Stimulated activated naive B cell treated with anti-CD40 and anti-IgM and Interleukin-4, amounts not matched to agents 10 μg/mL and 1 μg/mL and 100 μg/mL, for 72 hours (primary cell): ENCODE results near the gene KDM2B.
A peak's percentile ranks its signal among the peaks of the same experiment; 100 is the strongest.

Experiments
- ATAC-seq, 2 donors: fragments of 150-1000 bp; cut with Tn5 transposase; replicated peaks; 2 replicates each; pipeline ENCODE4 v1.10.0; 2021; ENCODE audit warnings: moderate library complexity in 1 of 2
- DNase-seq: peaks from one replicate; pipeline ENCODE4 v3.0.0; 2021
- H3K27ac Mint-ChIP-seq: one replicate; pipeline ENCODE4 v1.8.0; 2022; ENCODE audit warnings: mild to moderate bottlenecking, mixed read lengths
- H3K27me3 Mint-ChIP-seq, 2 donors: one replicate each; pipeline ENCODE4 v1.8.0; 2022; ENCODE audit warnings: mixed read lengths in 2 of 2
- H3K36me3 Mint-ChIP-seq, 2 donors: one replicate each; pipeline ENCODE4 v1.8.0; 2022; ENCODE audit warnings: mixed read lengths in 2 of 2, mild to moderate bottlenecking in 1 of 2
- H3K4me1 Mint-ChIP-seq, 2 donors: one replicate each; pipeline ENCODE4 v1.8.0; 2022; ENCODE audit warnings: mixed read lengths in 2 of 2, mild to moderate bottlenecking in 1 of 2
- H3K4me3 Mint-ChIP-seq, 2 donors: one replicate each; pipeline ENCODE4 v1.8.0; 2022; ENCODE audit warnings: mild to moderate bottlenecking in 2 of 2, mixed read lengths in 2 of 2, moderate library complexity in 1 of 2
- H3K9me3 Mint-ChIP-seq, 2 donors: one replicate each; pipeline ENCODE4 v1.8.0; 2022; ENCODE audit warnings: mixed read lengths in 2 of 2, mild to moderate bottlenecking in 1 of 2

The KDM2B gene

GRCh38 chr12:121580959-121581685 is at the start of gene KDM2B:
Gene KDM2B, minus strand, starts transcription at chr12:121581023. Its CDS starts 112 bp downstream, at chr12:121580911.
- ATAC-seq (peak; percentile 8 to 9), DNase-seq (no peak)
- peaks cover 27 to 41% of the 10 kb centered on the region in 2 donors for H3K4me1 Mint-ChIP-seq
- H3K36me3 Mint-ChIP-seq = no peaks in the 10 kb centered on the region
- peak within 1 kb of the TSS; percentile 90 to 91 for H3K4me3 Mint-ChIP-seq
- H3K9me3 Mint-ChIP-seq = no peaks in the 10 kb centered on the region
- peak within 1 kb of the TSS; percentile 97 for H3K27ac Mint-ChIP-seq
- no peaks in the 10 kb centered on the region for H3K27me3 Mint-ChIP-seq

DNA sequence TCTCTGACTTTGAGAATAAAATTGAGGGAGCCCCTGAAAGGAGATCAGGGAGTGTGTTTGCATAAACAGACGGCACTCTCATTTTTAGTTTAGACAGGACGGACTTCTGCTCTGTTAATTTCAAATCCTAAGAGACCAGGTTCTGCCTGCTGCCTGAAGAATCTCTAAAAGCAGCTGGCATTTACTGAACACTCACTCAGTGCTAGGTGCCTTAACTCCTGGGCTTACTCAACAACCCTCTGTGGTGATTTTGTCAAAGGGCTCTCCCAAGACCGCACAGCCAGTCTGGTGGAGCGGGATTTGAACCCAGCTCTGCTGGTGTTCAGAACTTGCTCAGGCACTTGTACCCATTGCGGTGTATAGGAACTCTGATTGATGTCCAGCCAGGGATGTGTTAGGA is 47.7 kb upstream of the KDM2B start:
- Mint-ChIP-seq H3K36me3 (peaks cover 37 to 47% of the 10 kb centered on the region in 2 donors), H3K9me3 (peaks cover 0 to 1% of the 10 kb centered on the region in 2 donors), H3K27me3 (no peaks in the 10 kb centered on the region), H3K4me3 (peak overlapping the region; percentile 89 to 94), H3K27ac (peak overlapping the region; percentile 94), H3K4me1 (peaks cover 43 to 75% of the 10 kb centered on the region in 2 donors)
- DNase-seq (no peak), ATAC-seq (peak; percentile 2 to 4)

GRCh38 chr12:121628037-121628436 is 47.2 kb upstream of the KDM2B start:
- Mint-ChIP-seq H3K36me3 (peaks cover 36 to 49% of the 10 kb centered on the region in 2 donors), H3K27ac (peak overlapping the region; percentile 94), H3K27me3 (no peaks in the 10 kb centered on the region), H3K9me3 (peaks cover 0 to 1% of the 10 kb centered on the region in 2 donors), H3K4me1 (peaks cover 40 to 71% of the 10 kb centered on the region in 2 donors), H3K4me3 (peak overlapping the region; percentile 89 to 94)
- ATAC-seq (peak in 1 of 2 donors; percentile 1), DNase-seq (peak; percentile 15)

DNA sequence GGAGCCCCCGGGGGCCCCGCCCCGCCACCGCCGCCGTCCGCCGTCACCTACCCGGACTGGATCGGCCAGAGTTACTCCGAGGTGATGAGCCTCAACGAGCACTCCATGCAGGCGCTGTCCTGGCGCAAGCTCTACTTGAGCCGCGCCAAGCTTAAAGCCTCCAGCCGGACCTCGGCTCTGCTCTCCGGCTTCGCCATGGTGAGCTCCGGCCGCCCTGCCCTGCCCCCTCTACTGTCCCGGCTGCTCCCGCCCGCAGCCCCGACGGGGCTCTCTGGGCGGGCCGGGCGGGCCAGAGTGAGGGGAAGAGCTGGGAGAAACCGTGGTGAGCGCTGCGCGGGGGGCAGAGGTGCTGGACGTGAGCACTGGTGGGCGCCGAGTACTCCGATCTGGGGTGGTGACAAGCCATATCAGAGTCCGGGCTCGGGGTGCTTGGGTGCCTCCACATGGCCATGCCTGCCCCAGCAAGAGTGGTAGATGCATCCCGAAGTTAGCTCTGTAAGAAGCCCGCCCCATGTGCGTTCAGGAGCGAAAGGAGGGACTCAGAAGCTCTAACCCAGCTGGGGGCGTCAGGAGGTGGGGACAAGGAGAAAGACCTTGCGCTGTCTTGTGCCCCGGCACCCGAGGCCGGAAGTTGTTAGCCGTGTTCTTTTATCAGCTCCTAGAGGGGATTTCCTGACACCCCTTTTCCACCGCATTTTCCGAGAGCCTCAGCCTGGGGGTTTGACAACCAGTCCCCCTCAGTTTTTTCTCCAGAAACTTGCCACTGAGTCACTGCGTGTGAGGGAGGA is 46.2 kb upstream of the KDM2B start:
- DNase-seq (peak; percentile 83), ATAC-seq (peak; percentile 65 to 67)
- Mint-ChIP-seq H3K4me1 (peaks cover 37 to 61% of the 10 kb centered on the region in 2 donors), H3K9me3 (peaks cover 0 to 1% of the 10 kb centered on the region in 2 donors), H3K4me3 (peak overlapping the region; percentile 89 to 94), H3K27ac (peak overlapping the region; percentile 94), H3K36me3 (peaks cover 31 to 45% of the 10 kb centered on the region in 2 donors), H3K27me3 (no peaks in the 10 kb centered on the region)

DNA sequence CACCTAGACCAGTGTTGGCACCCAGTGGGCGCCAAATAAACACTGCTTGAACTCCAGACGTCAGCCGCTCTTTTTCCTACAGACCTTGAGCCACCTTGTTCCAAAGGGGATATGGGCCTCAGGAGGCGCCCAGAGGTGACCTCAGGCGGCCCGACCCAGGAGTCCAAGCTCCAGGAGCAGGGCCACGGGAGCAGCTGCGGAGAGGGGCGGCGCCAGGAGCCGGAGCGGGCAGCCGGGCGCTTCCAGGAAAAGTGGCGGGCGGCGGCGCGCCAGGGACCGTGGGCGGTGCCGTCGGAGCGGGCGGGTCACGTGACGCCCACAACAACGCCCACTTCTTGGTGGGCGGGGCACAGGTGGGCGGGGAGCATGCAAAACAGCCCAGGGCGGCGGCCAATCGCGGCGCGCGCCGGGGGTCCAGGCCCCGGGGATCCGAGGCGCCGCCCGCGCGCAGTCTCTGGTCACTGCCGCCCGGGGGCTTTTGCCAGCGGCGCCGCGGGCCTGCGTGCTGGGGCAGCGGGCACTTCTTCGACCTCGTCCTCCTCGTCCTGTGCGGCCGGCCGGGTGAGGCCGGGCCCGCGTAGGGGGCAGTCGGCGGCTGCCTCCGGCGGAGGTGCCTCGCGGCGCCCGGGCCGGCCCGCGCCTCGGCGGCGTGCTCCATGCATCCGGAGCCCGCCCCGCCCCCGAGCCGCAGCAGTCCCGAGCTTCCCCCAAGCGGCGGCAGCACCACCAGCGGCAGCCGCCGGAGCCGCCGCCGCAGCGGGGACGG is 45.4 kb upstream of the KDM2B start, which contains the start of gene ORAI1:
Gene ORAI1, plus strand, starts transcription at position 444 of the 766 bp plus-strand sequence.
- H3K27me3 Mint-ChIP-seq = no peaks in the 10 kb centered on the region
- ATAC-seq (peak; percentile 59 to 69), DNase-seq (peak; percentile 93)
- H3K9me3 Mint-ChIP-seq = peaks cover 0 to 1% of the 10 kb centered on the region in 2 donors
- H3K4me3 Mint-ChIP-seq = peak within 1 kb of the TSS; percentile 90 to 94
- peak within 1 kb of the TSS; percentile 94 for H3K27ac Mint-ChIP-seq
- peaks cover 27 to 40% of the 10 kb centered on the region in 2 donors for H3K36me3 Mint-ChIP-seq
- peaks cover 33 to 54% of the 10 kb centered on the region in 2 donors for H3K4me1 Mint-ChIP-seq

- Mint-ChIP-seq H3K9me3 (no peaks in the 10 kb centered on the region), H3K36me3 (peaks cover 4 to 17% of the 10 kb centered on the region in 2 donors), H3K4me1 (peaks cover 20 to 54% of the 10 kb centered on the region in 2 donors), H3K27me3 (no peaks in the 10 kb centered on the region), H3K4me3 (no peak overlapping the region), H3K27ac (no peak overlapping the region)
- DNase-seq (no peak), ATAC-seq (no peak)
Observed at GRCh38 chr12:121620333-121620891, 39.6 kb upstream of the KDM2B start.

- H3K4me3 Mint-ChIP-seq = no peak overlapping the region
- H3K36me3 Mint-ChIP-seq = peaks cover 4 to 19% of the 10 kb centered on the region in 2 donors
- peak; percentile 64 to 79 for ATAC-seq
- H3K27ac Mint-ChIP-seq = no peak overlapping the region
- peaks cover 14 to 56% of the 10 kb centered on the region in 2 donors for H3K4me1 Mint-ChIP-seq
- no peaks in the 10 kb centered on the region for H3K27me3 Mint-ChIP-seq
- no peak for DNase-seq
- no peaks in the 10 kb centered on the region for H3K9me3 Mint-ChIP-seq
Observed at GRCh38 chr12:121618659-121619233, 37.9 kb upstream of the KDM2B start.

DNA sequence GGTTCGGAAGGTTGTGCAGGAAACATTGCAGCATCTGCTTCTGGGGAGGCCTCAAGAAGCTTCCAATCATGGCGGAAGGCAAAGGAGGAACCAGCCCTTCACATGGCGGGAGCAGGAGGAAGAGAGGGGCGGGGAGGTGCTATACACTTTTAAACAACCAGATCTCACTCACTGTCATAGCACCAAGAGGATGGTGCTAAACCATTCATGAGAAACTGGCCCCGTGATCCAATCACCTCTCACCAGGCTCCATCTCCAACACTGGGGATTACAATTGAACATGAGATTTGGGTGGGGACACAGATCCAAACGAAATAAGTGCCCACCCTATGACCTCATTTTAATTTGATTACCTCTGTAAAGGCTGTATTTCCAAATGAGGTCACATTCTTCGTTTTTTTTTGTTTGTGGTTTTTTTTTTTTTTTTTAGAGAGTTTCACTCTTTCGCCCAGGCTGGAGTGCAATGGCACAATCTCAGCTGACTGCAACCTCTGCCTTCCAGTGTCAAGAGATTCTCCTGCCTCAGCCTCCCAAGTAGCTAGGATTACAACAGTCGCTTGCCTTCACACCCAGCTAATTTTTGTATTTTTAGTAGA is 34.1 kb upstream of the KDM2B start:
- no peak overlapping the region for H3K27ac Mint-ChIP-seq
- DNase-seq = no peak
- no peak for ATAC-seq
- H3K9me3 Mint-ChIP-seq = no peaks in the 10 kb centered on the region
- H3K4me1 Mint-ChIP-seq = peaks cover 17 to 60% of the 10 kb centered on the region in 2 donors
- H3K36me3 Mint-ChIP-seq = peaks cover 4 to 23% of the 10 kb centered on the region in 2 donors
- H3K27me3 Mint-ChIP-seq = no peaks in the 10 kb centered on the region
- H3K4me3 Mint-ChIP-seq = no peak overlapping the region

- H3K27me3 Mint-ChIP-seq = no peaks in the 10 kb centered on the region
- ATAC-seq = peak; percentile 90 to 93
Observed at GRCh38 chr12:121613462-121613861, 32.6 kb upstream of the KDM2B start.

GRCh38 chr12:121611306-121611705 is 30.5 kb upstream of the KDM2B start:
- Mint-ChIP-seq H3K4me1 (peaks cover 6 to 35% of the 10 kb centered on the region in 2 donors), H3K36me3 (peaks cover 3 to 14% of the 10 kb centered on the region in 2 donors), H3K4me3 (no peak overlapping the region), H3K27ac (no peak overlapping the region), H3K27me3 (no peaks in the 10 kb centered on the region), H3K9me3 (no peaks in the 10 kb centered on the region)
- ATAC-seq = peak in 1 of 2 donors; percentile 38
- no peak for DNase-seq

More at GRCh38 chr12:121613462-121613861, 32.6 kb upstream of the KDM2B start:
- Mint-ChIP-seq H3K36me3 (peaks cover 3 to 15% of the 10 kb centered on the region in 2 donors), H3K9me3 (no peaks in the 10 kb centered on the region), H3K27ac (peak overlapping the region; percentile 69), H3K4me3 (peak overlapping the region in 1 of 2 donors; percentile 13), H3K4me1 (peaks cover 7 to 46% of the 10 kb centered on the region in 2 donors)
- no peak for DNase-seq

- DNase-seq = no peak
- peak overlapping the region; percentile 0 for H3K27ac Mint-ChIP-seq
- no peaks in the 10 kb centered on the region for H3K27me3 Mint-ChIP-seq
- ATAC-seq = no peak
- peaks cover 6 to 27% of the 10 kb centered on the region in 2 donors for H3K4me1 Mint-ChIP-seq
- no peaks in the 10 kb centered on the region for H3K9me3 Mint-ChIP-seq
- H3K4me3 Mint-ChIP-seq = no peak overlapping the region
- peaks cover 3 to 14% of the 10 kb centered on the region in 2 donors for H3K36me3 Mint-ChIP-seq
Observed at GRCh38 chr12:121610239-121611149, 29.7 kb upstream of the KDM2B start.

DNA sequence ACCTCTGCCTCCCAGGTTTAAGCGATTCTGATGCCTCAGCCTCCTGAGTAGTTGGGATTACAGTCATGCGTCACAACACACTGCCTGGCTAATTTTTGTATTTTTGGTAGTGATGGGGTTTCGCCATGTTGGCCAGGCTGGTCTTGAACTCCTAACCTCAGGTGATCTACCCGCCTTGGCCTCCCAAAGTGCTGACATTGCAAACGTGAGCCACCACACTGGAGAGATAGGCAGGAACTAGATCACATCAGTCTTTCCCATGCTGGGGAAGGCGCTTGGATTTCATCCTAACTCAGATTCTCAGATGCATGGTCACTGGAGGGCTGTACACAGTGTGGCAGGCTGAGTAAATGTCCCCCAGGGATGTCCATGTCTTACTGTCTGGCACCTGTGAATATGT is 27.5 kb upstream of the KDM2B start:
- DNase-seq = no peak
- Mint-ChIP-seq H3K27me3 (no peaks in the 10 kb centered on the region), H3K9me3 (no peaks in the 10 kb centered on the region), H3K36me3 (peaks cover 4% of the 10 kb centered on the region in 2 donors), H3K27ac (no peak overlapping the region), H3K4me1 (peaks cover 3 to 11% of the 10 kb centered on the region in 2 donors), H3K4me3 (no peak overlapping the region)
- ATAC-seq = no peak
